Cardiac muscle cell (in vitro differentiated cells and primary cell): ENCODE measurements around the gene HADH. TPM values are rescaled to one million over a fixed set of nuclear protein-coding genes. Genes with fewer than 3 reads are reported as not detected.
A peak's percentile ranks its signal among the peaks of the same experiment; 100 is the strongest.

Experiments used
- DNase-seq, 2 donors: peaks; one replicate each; pipeline versions ENCODE4 v3.0.0 to v3.0.0-alpha.2; 2010 to 2017; ENCODE audit warnings: low read depth in 1 of 2, low spot score in 1 of 2
- H3K27ac ChIP-seq: fragments of 200-600 bp; sonication (generic); 2 replicates; pipeline ENCODE4 v1.5.1; 2016
- H3K27me3 ChIP-seq: fragments of 200-600 bp; sonication (generic); 2 replicates; pipeline ENCODE4 v1.6.0; 2016; ENCODE audit warnings: control low read depth
- H3K36me3 ChIP-seq: fragments of 200-600 bp; sonication (generic); 2 replicates; pipeline ENCODE4 v1.5.1; 2016; ENCODE audit warnings: control low read depth
- H3K4me1 ChIP-seq: fragments of 200-600 bp; sonication (generic); 2 replicates; pipeline ENCODE4 v1.8.1; 2017; ENCODE audit warnings: low read depth, mild to moderate bottlenecking, mixed run types
- H3K4me3 ChIP-seq: fragments of 200-600 bp; sonication (generic); 2 replicates; pipeline ENCODE4 v1.5.1; 2016; ENCODE audit warnings: mild to moderate bottlenecking
- H3K9me3 ChIP-seq: fragments of 200-600 bp; sonication (generic); 2 replicates; pipeline ENCODE4 v1.5.1; 2017; ENCODE audit warnings: low read depth, mild to moderate bottlenecking, control low read depth
- polyA plus RNA-seq: library from polyadenylated mRNA; unstranded; fragments of >200 nt; fragmentation: Nextera tagmentation; extraction: Ambion mirVana; gene quantifications from 2 replicates; pipeline ENCODE4 v1.2.1, GENCODE V29; 2016
- total RNA-seq: library from RNA; depleted of rRNA; stranded (reverse); fragments of >200 nt; gene quantifications from 2 replicates; pipeline ENCODE4 v1.2.3, GENCODE V29; 2016
- TF ChIP-seq, protein P1 (sequence below): IDR thresholded peaks from 2 replicates; pipeline ENCODE4 v1.5.1; 2012; ENCODE audit warnings: low read depth, mild to moderate bottlenecking, low read length

HADH gene
- 38.7 and 59.1 TPM in 2 replicates for total RNA-seq
- polyA plus RNA-seq: 84.7 and 139 TPM in 2 replicates

- Histone ChIP-seq H3K36me3 (no peaks in the 10 kb centered on the region), H3K9me3 (no peaks in the 10 kb centered on the region), H3K27ac (peak within 1 kb of the TSS; percentile 88), H3K4me3 (peak within 1 kb of the TSS; percentile 79), H3K4me1 (peaks cover 34% of the 10 kb centered on the region), H3K27me3 (no peaks in the 10 kb centered on the region)
- TF ChIP-seq, protein P1, sequence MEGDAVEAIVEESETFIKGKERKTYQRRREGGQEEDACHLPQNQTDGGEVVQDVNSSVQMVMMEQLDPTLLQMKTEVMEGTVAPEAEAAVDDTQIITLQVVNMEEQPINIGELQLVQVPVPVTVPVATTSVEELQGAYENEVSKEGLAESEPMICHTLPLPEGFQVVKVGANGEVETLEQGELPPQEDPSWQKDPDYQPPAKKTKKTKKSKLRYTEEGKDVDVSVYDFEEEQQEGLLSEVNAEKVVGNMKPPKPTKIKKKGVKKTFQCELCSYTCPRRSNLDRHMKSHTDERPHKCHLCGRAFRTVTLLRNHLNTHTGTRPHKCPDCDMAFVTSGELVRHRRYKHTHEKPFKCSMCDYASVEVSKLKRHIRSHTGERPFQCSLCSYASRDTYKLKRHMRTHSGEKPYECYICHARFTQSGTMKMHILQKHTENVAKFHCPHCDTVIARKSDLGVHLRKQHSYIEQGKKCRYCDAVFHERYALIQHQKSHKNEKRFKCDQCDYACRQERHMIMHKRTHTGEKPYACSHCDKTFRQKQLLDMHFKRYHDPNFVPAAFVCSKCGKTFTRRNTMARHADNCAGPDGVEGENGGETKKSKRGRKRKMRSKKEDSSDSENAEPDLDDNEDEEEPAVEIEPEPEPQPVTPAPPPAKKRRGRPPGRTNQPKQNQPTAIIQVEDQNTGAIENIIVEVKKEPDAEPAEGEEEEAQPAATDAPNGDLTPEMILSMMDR: no peak
- DNase-seq: peak; percentile 94 to 95
These were observed at the start of gene HADH for GRCh38 chr4:107989537-107990386. HADH (plus strand) TSS chr4:107989889; CDS start chr4:107989933, 44 bp downstream.

DNA sequence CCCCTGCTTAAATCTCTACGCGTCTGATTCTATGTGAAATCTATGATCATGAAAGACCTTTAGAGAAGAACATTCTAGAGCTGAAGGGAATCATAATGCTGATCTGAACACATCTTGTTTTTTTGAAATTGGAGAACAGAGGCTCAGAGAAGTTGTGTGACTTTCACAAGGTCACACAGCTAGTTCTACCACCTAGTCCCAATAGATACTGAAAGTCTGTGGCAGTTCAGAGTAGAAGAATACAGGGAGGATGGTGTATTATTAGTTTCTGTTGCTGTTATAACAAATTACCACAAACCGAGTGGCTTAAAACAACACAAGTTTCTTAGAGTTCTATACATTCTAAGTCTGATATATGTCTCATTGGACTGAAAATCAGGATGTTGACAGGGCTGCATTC lies 43.9 kb upstream of the HADH start:
- Histone ChIP-seq H3K4me1 (no peaks in the 10 kb centered on the region), H3K36me3 (no peaks in the 10 kb centered on the region), H3K27me3 (no peaks in the 10 kb centered on the region), H3K27ac (no peak overlapping the region), H3K9me3 (no peaks in the 10 kb centered on the region), H3K4me3 (no peak overlapping the region)
- TF ChIP-seq, protein P1: no peak
- no peak for DNase-seq

DNA sequence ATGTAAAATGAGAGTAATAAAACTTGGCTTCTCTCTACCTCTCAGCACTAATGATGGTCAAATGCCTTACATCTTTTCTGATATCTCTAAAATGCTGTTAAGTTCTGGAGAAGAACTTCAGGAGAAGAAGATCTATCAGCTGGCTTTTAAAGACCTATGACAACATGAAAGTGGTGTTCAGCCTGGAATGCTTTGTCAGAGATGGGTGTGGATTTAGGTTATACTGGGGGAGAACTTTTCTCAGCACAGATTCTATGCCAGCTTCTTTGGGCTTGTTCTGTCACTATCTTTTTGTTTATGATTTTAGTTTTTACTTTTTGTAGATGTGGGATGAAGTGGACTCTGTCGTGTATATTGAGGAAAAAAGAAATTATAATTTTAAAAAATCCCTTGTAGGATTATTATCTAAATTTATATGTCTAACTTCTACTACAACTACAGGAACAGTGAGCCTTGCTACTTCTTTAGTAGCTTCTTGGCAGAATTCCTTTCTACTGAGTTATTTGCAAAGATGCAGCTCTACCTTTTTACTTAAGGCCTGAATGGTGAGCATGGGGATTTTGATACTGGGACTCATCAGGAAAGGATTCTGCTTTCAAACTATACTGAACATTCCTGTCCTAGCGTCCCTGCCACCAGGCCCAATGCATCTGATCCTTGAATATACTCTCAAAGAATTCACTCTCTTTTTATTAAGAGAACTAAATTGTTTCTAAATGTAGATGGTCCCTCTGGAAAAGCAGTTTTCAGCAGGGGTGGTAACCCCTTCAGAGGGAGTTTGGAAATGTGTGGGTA lies 38.7 kb upstream of the HADH start:
- Histone ChIP-seq H3K4me3 (no peak overlapping the region), H3K27ac (no peak overlapping the region), H3K27me3 (no peaks in the 10 kb centered on the region), H3K36me3 (no peaks in the 10 kb centered on the region), H3K4me1 (no peaks in the 10 kb centered on the region), H3K9me3 (no peaks in the 10 kb centered on the region)
- no peak for DNase-seq
- TF ChIP-seq, protein P1: no peak

DNA sequence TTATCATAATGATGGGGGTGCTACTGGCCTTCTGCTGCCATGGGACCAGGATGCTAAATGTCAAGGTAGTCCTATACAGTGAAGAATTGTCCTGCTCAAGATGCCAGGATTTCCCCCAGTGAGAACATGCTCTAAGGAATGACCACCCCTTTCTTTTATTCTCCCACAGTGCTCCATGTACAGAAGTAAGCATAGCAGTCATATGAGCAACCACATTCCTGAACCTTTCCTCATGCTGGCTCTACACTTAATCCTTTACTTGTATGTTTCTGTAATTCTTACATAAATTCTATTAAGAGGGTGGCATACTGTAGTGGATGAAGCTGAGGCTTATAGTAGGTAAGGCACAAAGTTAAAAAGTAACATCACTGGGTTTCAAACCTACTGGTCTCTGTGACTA lies 38.1 kb upstream of the HADH start:
- peak in 1 of 2 donors; percentile 21 for DNase-seq
- no peaks in the 10 kb centered on the region for H3K36me3 ChIP-seq
- no peaks in the 10 kb centered on the region for H3K9me3 ChIP-seq
- TF ChIP-seq, protein P1: no peak
- no peak overlapping the region for H3K27ac ChIP-seq
- H3K4me3 ChIP-seq: no peak overlapping the region
- no peaks in the 10 kb centered on the region for H3K27me3 ChIP-seq
- no peaks in the 10 kb centered on the region for H3K4me1 ChIP-seq

- Histone ChIP-seq H3K4me1 (no peaks in the 10 kb centered on the region), H3K36me3 (no peaks in the 10 kb centered on the region), H3K9me3 (no peaks in the 10 kb centered on the region), H3K27me3 (no peaks in the 10 kb centered on the region), H3K27ac (no peak overlapping the region), H3K4me3 (no peak overlapping the region)
- TF ChIP-seq, protein P1: no peak
- DNase-seq: no peak
These were observed 33.7 kb upstream of the HADH start for GRCh38 chr4:107956011-107956410.
